K562 (cell line): ENCODE results near the gene SLC26A8. TPM values are rescaled to one million over a fixed set of nuclear protein-coding genes. Genes with fewer than 3 reads are reported as not detected.

Experiments
- ILF3 ChIP-seq: fragments of 450-650 bp; IDR thresholded peaks from 2 replicates; pipeline ENCODE4 v1.6.1; 2018; ENCODE audit warnings: antibody characterized with exemption, mild to moderate bottlenecking, moderate library complexity, borderline replicate concordance
- IRF9 ChIP-seq: fragments of 450-650 bp; IDR thresholded peaks from 2 replicates; pipeline ENCODE4 v1.6.1; 2016; ENCODE audit warnings: missing biosample characterization, missing genetic modification characterization
- MAFG ChIP-seq: fragments of 450-650 bp; conservative IDR thresholded peaks from 2 replicates; pipeline ENCODE4 v1.6.1; 2016; ENCODE audit warnings: missing genetic modification characterization, missing compliant biosample characterization
- NELFE ChIP-seq: IDR thresholded peaks from 2 replicates; pipeline ENCODE4 v1.6.1; 2011; ENCODE audit warnings: mild to moderate bottlenecking; ENCODE audit not compliant: insufficient read depth, insufficient read length
- POU5F1 ChIP-seq: fragments of 150-350 bp; IDR thresholded peaks from 2 replicates; pipeline ENCODE4 v1.6.1; 2014; ENCODE audit warnings: borderline replicate concordance, low read length, low read depth, mild to moderate bottlenecking; ENCODE audit not compliant: partially characterized antibody
- RNF219 ChIP-seq: fragments of 250-450 bp; sonication (Bioruptor Pico); IDR thresholded peaks from 2 replicates; pipeline ENCODE4 v1.5.0; 2022; ENCODE audit warnings: mild to moderate bottlenecking
- SNRNP70 ChIP-seq: fragments of 200-400 bp; formaldehyde crosslinking; optimal IDR thresholded peaks from 2 replicates; pipeline ENCODE3; 2017; ENCODE audit warnings: low read depth, low read length
- TEAD1 ChIP-seq, 2 experiments: fragments of 450-650 bp in 1 of 2; sonication (generic) in 1 of 2; formaldehyde crosslinking; IDR thresholded peaks; 2 replicates each; pipeline versions ENCODE4 v1.4.0 to v1.8.0; 2020 to 2022; ENCODE audit warnings: mild to moderate bottlenecking in 2 of 2, missing genetic modification reagents in 1 of 2
- YBX1 ChIP-seq: fragments of 450-650 bp; IDR thresholded peaks from 2 replicates; pipeline ENCODE4 v1.7.1; 2016; ENCODE audit warnings: mild to moderate bottlenecking
- ZBTB34 ChIP-seq: fragments of 250-450 bp; sonication (Bioruptor Pico); IDR thresholded peaks from 2 replicates; pipeline ENCODE4 v1.8.0; 2021; ENCODE audit warnings: mild to moderate bottlenecking, moderate library complexity
- ZBTB8A ChIP-seq: fragments of 450-650 bp; IDR thresholded peaks from 2 replicates; pipeline ENCODE4 v1.6.1; 2018; ENCODE audit warnings: mild to moderate bottlenecking, moderate library complexity; ENCODE audit not compliant: partially characterized antibody
- ZNF124 ChIP-seq: sonication (generic); formaldehyde crosslinking; IDR thresholded peaks from 2 replicates; pipeline ENCODE4 v1.8.1; 2022; ENCODE audit warnings: missing genetic modification reagents
- ZNF280B ChIP-seq: fragments of 250-450 bp; sonication (Bioruptor Pico); IDR thresholded peaks from 2 replicates; pipeline ENCODE4 v1.5.1; 2021; ENCODE audit warnings: mild to moderate bottlenecking
- ZNF408 ChIP-seq: fragments of 250-450 bp; sonication (Bioruptor Pico); IDR thresholded peaks from 2 replicates; pipeline ENCODE4 v1.4.0; 2020; ENCODE audit warnings: low read depth, mild to moderate bottlenecking, moderate library complexity
- ZNF444 ChIP-seq: fragments of 250-450 bp; sonication (Bioruptor Pico); IDR thresholded peaks from 2 replicates; pipeline ENCODE4 v1.4.0; 2020; ENCODE audit warnings: mild to moderate bottlenecking, moderate library complexity
- ZNF644 ChIP-seq: fragments of 200-800 bp; sonication (Bioruptor generic); IDR thresholded peaks from 2 replicates; pipeline ENCODE4 v1.6.1; 2016; ENCODE audit warnings: low read depth, missing genetic modification characterization, missing compliant biosample characterization
- ZNF699 ChIP-seq: fragments of 250-450 bp; sonication (Bioruptor Pico); IDR thresholded peaks from 2 replicates; pipeline ENCODE4 v1.8.0; 2021; ENCODE audit warnings: mild to moderate bottlenecking, moderate library complexity; ENCODE audit not compliant: insufficient replicate concordance
- ZSCAN32 ChIP-seq: fragments of 450-650 bp; formaldehyde crosslinking; IDR thresholded peaks from 2 replicates; pipeline ENCODE4 v1.4.0; 2020; ENCODE audit warnings: mild to moderate bottlenecking, moderate library complexity
- polyA plus RNA-seq, 8 experiments: library from polyadenylated mRNA; depleted of rRNA in 4 of 8; stranded (reverse) in 5 of 8; unstranded in 3 of 8; fragments of >200 nt; fragmentation: Nextera tagmentation in 2 of 8; fragmentation: Illumina TruSeq in 1 of 8; extraction: Ambion mirVana in 2 of 8; extraction: Trizol in 1 of 8; gene quantifications; 2 replicates each; pipeline versions ENCODE4 v1.2.1 to v1.2.3, GENCODE V29; 2011 to 2014; ENCODE audit warnings: inconsistent platforms in 1 of 8, missing spikeins in 1 of 8
- total RNA-seq, 7 experiments: library from RNA; depleted of rRNA in 6 of 7; stranded (reverse); fragments of >200 nt in 6 of 7; fragmentation: Illumina TruSeq in 2 of 7; extraction: Trizol in 2 of 7; gene quantifications; 2 replicates each; pipeline versions ENCODE4 v1.2.1 to v1.2.3, GENCODE V29; 2011 to 2021; ENCODE audit warnings: low replicate concordance in 1 of 7

SLC26A8 gene
- total and polyA plus RNA-seq, 9 of the 15 experiments (the other 6 are each of a cell fraction or from before 2014, with no cell fraction given): not detected

GRCh38 chr6:36025260-36025931 lies 955 bp upstream of the SLC26A8 start (continued):
- TF ChIP-seq POU5F1: no peak
- no peak for TF ChIP-seq ZNF699 (CRISPR knock-in tag)
- no peak for TF ChIP-seq ZNF408
- no peak for TF ChIP-seq ZNF124 (CRISPR knock-in tag)
- no peak for TF ChIP-seq RNF219
- TF ChIP-seq ILF3: no peak
- no peak for TF ChIP-seq ZBTB8A
- TF ChIP-seq ZNF444 (CRISPR knock-in tag): no peak
- TF ChIP-seq ZNF280B (CRISPR knock-in tag): no peak
- no peak for TF ChIP-seq YBX1
- peak in 1 of 2 experiments; percentile 67; a peak in 1 of 4 replicates for TF ChIP-seq TEAD1 (CRISPR knock-in tag; IDR thresholded peaks at IDR 0.05)
- TF ChIP-seq NELFE: no peak
- no peak for TF ChIP-seq SNRNP70
- no peak for TF ChIP-seq IRF9 (tag)
- no peak for TF ChIP-seq MAFG (tag)
- TF ChIP-seq ZSCAN32 (CRISPR knock-in tag): 0 out of 2 replicates have a peak, but pooled peaks have one; percentile 43
- no peak for TF ChIP-seq ZBTB34 (CRISPR knock-in tag)
- TF ChIP-seq ZNF644: no peak
